HG03135 (cell line): Measurements from ENCODE around the gene CT45A7.
"Not testable (repeated sequence)": the region's sequence is repeated elsewhere in the genome, so short reads cannot be mapped to it uniquely, and the experiment has no call there.

Source experiments
- ATAC-seq: cut with Tn5 transposase; IDR thresholded peaks from one replicate; pipeline ENCODE4 v1.9.1; 2021; ENCODE audit warnings: mild to moderate bottlenecking, moderate library complexity; ENCODE audit not compliant: unreplicated experiment

Gene CT45A7

GRCh38 chrX:135837180-135837579 is at the start of gene CT45A7:
Gene CT45A7 (minus strand): TSS chrX:135837280. CDS start chrX:135833533, 3,747 bp downstream.
- ATAC-seq: not testable (repeated sequence)

GRCh38 chrX:135882741-135883140 is 45.7 kb upstream of the CT45A7 start:
- not testable (repeated sequence) for ATAC-seq

- ATAC-seq: not testable (repeated sequence)
Measured at GRCh38 chrX:135871712-135872111, 34.6 kb upstream of the CT45A7 start, which contains the start of gene CT45A9. Gene CT45A9 (minus strand): TSS chrX:135871812. CDS start chrX:135868061, 3,751 bp downstream.

- not testable (repeated sequence) for ATAC-seq
Measured at GRCh38 chrX:135854438-135854837, 17.4 kb upstream of the CT45A7 start, which contains the start of gene CT45A8. Gene CT45A8 (minus strand): TSS chrX:135854538. CDS start chrX:135850783, 3,755 bp downstream.

- not testable (repeated sequence) for ATAC-seq
Measured at GRCh38 chrX:135819912-135820311, 17.2 kb downstream of the CT45A7 start, which contains the start of gene CT45A2. Gene CT45A2 (minus strand): TSS chrX:135820012. CDS start chrX:135816265, 3,747 bp downstream.

- ATAC-seq: not testable (repeated sequence)
Measured at GRCh38 chrX:135802687-135803086, 34.4 kb downstream of the CT45A7 start, which contains the start of gene CT45A6. Gene CT45A6 (minus strand): TSS chrX:135802787. CDS start chrX:135798993, 3,794 bp downstream.

GRCh38 chrX:135785403-135785802 is 51.7 kb downstream of the CT45A7 start, which contains the start of gene CT45A5:
Gene CT45A5 (minus strand): TSS chrX:135785503. CDS start chrX:135781729, 3,774 bp downstream.
- not testable (repeated sequence) for ATAC-seq
